Ishikawa (cell line): ENCODE results near the gene FXN.

ENCODE experiments used
- CEBPB ChIP-seq: IDR thresholded peaks from 2 replicates; pipeline ENCODE4 v1.6.1; 2012
- CREB1 ChIP-seq: IDR thresholded peaks from 2 replicates; pipeline ENCODE4 v1.6.1; 2012; ENCODE audit warnings: low read depth
- EGR1 ChIP-seq: IDR thresholded peaks from 2 replicates; pipeline ENCODE4 v1.6.1; 2012
- EP300 ChIP-seq: IDR thresholded peaks from 2 replicates; pipeline ENCODE4 v1.6.1; 2012; ENCODE audit warnings: borderline replicate concordance
- FOXM1 ChIP-seq: IDR thresholded peaks from 2 replicates; pipeline ENCODE4 v1.6.1; 2012; ENCODE audit warnings: low read depth, borderline replicate concordance
- MAX ChIP-seq: IDR thresholded peaks from 2 replicates; pipeline ENCODE4 v1.6.1; 2012
- NFIC ChIP-seq: IDR thresholded peaks from 2 replicates; pipeline ENCODE4 v1.6.1; 2012
- RAD21 ChIP-seq: IDR thresholded peaks from 2 replicates; pipeline ENCODE4 v1.6.1; 2012; ENCODE audit warnings: low read depth
- REST ChIP-seq: IDR thresholded peaks from 2 replicates; pipeline ENCODE4 v1.6.1; 2012; ENCODE audit warnings: low read depth, mild to moderate bottlenecking
- TAF1 ChIP-seq: IDR thresholded peaks from 2 replicates; pipeline ENCODE4 v1.6.1; 2012; ENCODE audit warnings: low read depth, mild to moderate bottlenecking
- TCF12 ChIP-seq: IDR thresholded peaks from 2 replicates; pipeline ENCODE4 v1.6.1; 2012; ENCODE audit warnings: low read depth
- TEAD4 ChIP-seq: IDR thresholded peaks from 2 replicates; pipeline ENCODE4 v1.6.1; 2012
- YY1 ChIP-seq: IDR thresholded peaks from 2 replicates; pipeline ENCODE4 v1.6.1; 2012; ENCODE audit warnings: low read depth
- ZBTB7A ChIP-seq: IDR thresholded peaks from 2 replicates; pipeline ENCODE4 v1.6.1; 2012; ENCODE audit warnings: low read depth
- TF ChIP-seq, protein P1 (sequence below): IDR thresholded peaks from 2 replicates; pipeline ENCODE4 v1.6.1; 2012

Gene FXN

GRCh38 chr9:69132361-69132760, 96.8 kb downstream of the FXN start:
- TF ChIP-seq TEAD4 = no peak
- TF ChIP-seq EGR1 = no peak
- TF ChIP-seq MAX = no peak
- no peak for TF ChIP-seq EP300
- TF ChIP-seq NFIC = no peak
- TF ChIP-seq YY1 = no peak
- no peak for TF ChIP-seq CREB1
- TF ChIP-seq ZBTB7A = no peak
- TF ChIP-seq FOXM1 = no peak
- TF ChIP-seq, protein P1, sequence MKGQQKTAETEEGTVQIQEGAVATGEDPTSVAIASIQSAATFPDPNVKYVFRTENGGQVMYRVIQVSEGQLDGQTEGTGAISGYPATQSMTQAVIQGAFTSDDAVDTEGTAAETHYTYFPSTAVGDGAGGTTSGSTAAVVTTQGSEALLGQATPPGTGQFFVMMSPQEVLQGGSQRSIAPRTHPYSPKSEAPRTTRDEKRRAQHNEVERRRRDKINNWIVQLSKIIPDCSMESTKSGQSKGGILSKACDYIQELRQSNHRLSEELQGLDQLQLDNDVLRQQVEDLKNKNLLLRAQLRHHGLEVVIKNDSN = no peak
- TF ChIP-seq TAF1 = no peak

DNA sequence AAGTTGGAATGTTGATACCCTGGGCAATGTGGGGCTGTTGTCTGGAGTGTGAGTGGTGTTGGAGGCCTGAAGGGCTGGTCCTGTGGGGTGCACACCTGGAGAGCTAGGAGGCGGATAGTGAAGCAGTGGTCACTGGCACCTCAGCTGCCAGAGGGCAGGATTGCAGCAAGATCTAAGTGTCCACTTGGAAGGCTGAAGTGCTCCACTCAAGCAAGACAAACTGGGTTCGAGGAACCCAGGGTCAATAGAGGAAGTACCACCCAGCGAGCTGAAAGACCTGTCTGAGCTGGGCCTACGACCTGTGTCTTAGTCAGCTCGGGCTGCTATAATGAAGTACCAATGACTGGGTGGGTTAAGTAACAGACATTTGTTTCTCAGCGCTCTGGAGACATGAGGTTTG, 98.9 kb downstream of the FXN start:
- TF ChIP-seq EP300 (no peak), YY1 (no peak), MAX (no peak), REST (no peak), TCF12 (no peak), TAF1 (no peak), EGR1 (no peak), CREB1 (no peak), CEBPB (no peak), NFIC (no peak), ZBTB7A (no peak)
- TF ChIP-seq, protein P1 = no peak

DNA sequence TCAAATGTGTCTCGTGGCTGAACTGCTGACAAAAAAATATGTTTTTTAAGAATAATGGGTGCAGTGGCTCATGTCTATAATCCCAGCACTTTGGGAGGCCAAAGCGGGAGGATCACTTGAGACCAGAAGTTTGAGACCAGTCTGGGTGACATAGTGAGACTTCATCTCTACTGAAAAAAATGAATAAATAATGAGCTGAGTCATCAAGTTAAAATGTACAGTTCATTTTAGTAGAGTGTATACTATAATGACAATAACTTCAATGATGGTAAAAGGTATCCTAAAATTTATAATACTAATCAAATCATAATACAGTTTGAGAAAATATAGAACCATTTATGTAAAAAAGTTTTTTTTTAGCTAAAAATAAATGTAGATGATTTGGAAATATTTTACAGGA, 100.6 kb downstream of the FXN start:
- TF ChIP-seq NFIC (no peak), ZBTB7A (no peak), CREB1 (no peak), YY1 (no peak), FOXM1 (no peak), CEBPB (no peak), TEAD4 (no peak), EP300 (no peak), REST (no peak), TAF1 (no peak)
- TF ChIP-seq, protein P1 = no peak

DNA sequence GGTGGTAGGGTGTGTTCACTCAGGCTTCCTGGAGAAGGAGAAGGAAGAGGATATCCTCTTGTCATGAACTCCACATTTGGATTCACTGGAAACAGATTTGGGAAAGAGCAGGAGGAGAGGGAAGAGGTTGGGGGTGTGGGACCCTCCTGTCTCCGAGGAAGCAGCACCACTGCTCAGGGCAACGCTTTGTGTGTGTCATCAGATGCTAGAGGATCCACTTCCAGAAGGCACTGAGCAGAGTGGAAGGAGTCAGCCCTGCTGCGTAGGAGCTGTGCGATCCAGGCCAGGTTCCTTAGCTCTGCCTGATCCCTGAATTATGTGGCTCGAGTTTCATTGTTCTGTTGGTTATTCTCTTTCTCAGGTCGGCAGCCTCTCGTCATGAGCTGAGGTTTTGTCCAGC, 101.2 kb downstream of the FXN start:
- TF ChIP-seq EP300 (no peak), MAX (no peak), NFIC (no peak)

DNA sequence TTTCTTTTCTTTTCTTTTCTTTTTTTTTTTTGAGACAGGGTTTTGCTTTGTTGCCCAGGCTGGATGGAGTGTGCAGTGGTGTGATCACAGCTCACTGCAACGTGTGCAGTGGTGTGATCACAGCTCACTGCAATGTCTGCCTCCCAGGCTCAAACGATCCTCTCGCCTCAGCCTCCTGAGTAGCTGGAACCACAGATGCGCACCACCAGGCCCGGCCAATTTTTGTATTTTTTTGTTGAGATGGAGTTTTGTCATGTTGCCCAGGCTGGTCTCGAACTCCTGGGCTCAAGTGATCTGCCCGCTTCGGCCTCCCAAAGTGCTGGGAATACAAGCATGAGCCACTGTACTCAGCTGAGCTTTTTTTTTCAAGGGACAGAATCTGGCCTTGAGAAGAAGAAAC, 101.8 kb downstream of the FXN start:
- no peak for TF ChIP-seq ZBTB7A
- TF ChIP-seq TAF1 = no peak
- TF ChIP-seq EGR1 = no peak
- no peak for TF ChIP-seq YY1
- no peak for TF ChIP-seq NFIC
- no peak for TF ChIP-seq TEAD4
- TF ChIP-seq RAD21 = no peak
- TF ChIP-seq TCF12 = no peak
- no peak for TF ChIP-seq MAX
- TF ChIP-seq CREB1 = no peak
- TF ChIP-seq REST = no peak
- TF ChIP-seq EP300 = no peak
- no peak for TF ChIP-seq CEBPB
- TF ChIP-seq, protein P1 = no peak
